GM19328 (cell line): ENCODE data around the gene TNFRSF8.
"Not testable (repeated sequence)": the region's sequence is repeated elsewhere in the genome, so short reads cannot be mapped to it uniquely, and the experiment has no call there.

ENCODE experiments used
- ATAC-seq: cut with Tn5 transposase; IDR thresholded peaks from one replicate; pipeline ENCODE4 v1.9.1; 2021; ENCODE audit warnings: mild to moderate bottlenecking, moderate library complexity; ENCODE audit not compliant: unreplicated experiment

Gene TNFRSF8

GRCh38 chr1:12038356-12039163, 24.5 kb upstream of the TNFRSF8 start:
- ATAC-seq = no peak

- ATAC-seq = no peak
Measured at GRCh38 chr1:12039164-12039525, 24.0 kb upstream of the TNFRSF8 start.

- not testable (repeated sequence) for ATAC-seq
Measured at GRCh38 chr1:12039824-12040456, 23.2 kb upstream of the TNFRSF8 start.

DNA sequence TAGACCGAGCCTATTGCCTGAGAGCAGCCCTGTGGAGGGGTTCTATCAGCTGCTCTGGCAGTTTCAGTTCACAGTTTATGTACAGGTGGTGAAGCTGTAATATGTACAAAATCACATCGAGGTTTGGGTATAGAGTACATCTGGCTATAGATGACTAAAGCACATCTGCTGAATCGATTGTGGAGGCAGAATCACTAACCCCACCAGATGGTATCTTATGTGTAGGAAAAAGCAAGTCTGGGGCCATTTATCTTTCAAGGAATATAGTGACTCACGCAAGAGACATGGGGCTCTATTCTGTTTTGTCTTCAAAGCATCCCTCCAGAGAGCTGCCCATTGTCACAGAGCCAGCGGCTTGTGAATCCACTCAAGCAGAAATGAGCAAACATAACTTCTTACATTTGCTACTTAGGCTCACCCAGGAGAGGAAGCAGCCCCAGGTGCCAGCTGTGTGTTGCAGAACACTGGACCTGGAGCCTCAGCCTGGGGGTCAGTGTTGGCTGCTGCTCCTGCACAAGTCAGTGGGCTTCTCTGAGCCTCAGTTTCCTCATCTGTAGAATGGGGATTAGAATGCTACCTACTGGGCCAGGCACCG, 22.5 kb upstream of the TNFRSF8 start:
- ATAC-seq = no peak

GRCh38 chr1:12044187-12044877, 18.8 kb upstream of the TNFRSF8 start:
- ATAC-seq = not testable (repeated sequence)

- ATAC-seq = no peak
Measured at GRCh38 chr1:12046749-12047119, 16.4 kb upstream of the TNFRSF8 start.

DNA sequence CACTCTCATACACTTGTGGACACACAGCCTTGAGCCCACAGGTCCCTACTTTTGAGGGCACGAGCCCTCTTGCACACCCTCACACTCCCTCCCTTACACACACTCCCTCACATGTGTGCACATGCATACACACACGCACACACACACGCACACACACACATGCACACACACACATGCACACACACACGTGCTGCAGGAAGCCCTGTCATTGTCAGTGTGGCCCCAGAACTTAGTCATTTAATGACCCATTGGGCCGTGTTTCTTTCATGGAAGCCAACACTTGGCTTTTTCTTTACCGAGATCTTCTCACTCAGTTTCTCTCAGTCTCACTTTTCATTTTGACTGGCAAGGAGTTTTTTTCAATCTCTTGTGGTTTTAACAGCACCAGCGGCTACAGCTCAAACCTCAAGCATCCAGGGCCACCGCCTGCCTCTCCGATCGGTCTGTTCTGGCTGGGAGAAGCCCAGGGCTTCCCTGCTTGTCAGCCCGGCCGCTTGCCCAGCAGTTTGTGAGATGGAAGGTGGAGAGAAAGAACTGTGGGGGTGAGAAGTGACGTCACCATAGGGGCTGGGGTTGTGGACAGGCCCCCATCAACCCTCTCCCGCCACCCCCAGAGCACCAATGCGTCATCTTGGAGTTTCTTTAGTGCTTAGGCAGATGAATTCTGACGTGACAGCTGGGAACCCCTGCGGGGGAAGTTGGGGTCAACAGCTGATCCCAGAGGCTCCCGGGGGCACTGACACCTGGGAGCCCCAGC, 15.8 kb upstream of the TNFRSF8 start:
- peak; percentile 49 for ATAC-seq

DNA sequence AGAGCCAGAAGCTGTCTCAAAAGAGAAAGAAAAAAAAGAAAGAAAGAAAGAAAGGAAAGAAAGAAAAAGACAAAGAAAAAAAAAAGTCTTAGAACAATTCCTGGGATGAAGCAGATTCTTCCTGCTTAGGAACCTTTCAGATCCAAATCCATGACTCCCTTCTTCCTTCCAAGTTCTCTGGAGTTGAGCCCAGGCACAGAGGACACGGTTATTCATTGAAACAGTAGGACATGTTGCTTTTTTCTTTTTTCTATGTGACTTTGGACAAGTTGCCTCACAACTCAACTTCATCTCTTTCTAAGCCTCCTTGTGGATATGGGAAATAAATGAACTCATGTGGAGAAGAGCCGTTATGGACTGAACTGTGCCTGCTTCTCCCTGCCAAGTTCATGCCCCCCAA, 14.7 kb upstream of the TNFRSF8 start:
- ATAC-seq = no peak

GRCh38 chr1:12049616-12050015, 13.5 kb upstream of the TNFRSF8 start:
- ATAC-seq = no peak

- no peak for ATAC-seq
Measured at GRCh38 chr1:12051361-12051760, 11.7 kb upstream of the TNFRSF8 start.

DNA sequence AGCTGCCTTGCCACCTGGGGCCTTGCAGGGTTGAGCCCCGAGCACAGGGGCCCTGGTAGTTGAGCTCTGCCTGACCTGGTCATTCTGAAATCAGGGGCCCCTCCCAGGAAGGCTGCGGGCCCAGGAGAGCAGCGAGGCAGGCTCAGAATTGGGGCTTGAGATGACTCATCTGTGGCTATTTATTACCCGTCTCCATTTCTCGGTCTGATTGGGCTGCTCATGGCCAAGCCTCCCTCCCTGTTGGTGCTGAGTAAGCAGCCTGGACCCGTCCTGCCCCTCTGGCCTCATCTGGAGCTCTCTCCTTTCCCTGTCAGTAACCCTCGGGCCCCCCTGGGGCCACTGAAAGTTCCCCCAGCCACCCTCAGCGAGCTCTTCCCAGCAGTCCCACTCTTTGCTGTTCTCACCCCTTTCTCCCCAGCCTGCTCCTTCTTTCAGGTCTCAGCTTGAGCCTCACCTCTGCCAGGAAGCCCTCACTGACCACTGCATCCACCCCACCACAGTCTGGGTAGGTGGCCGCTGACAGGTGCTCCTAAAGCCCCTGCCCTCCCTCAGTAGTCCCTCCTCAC, 11.0 kb upstream of the TNFRSF8 start:
- peak; percentile 68 for ATAC-seq

DNA sequence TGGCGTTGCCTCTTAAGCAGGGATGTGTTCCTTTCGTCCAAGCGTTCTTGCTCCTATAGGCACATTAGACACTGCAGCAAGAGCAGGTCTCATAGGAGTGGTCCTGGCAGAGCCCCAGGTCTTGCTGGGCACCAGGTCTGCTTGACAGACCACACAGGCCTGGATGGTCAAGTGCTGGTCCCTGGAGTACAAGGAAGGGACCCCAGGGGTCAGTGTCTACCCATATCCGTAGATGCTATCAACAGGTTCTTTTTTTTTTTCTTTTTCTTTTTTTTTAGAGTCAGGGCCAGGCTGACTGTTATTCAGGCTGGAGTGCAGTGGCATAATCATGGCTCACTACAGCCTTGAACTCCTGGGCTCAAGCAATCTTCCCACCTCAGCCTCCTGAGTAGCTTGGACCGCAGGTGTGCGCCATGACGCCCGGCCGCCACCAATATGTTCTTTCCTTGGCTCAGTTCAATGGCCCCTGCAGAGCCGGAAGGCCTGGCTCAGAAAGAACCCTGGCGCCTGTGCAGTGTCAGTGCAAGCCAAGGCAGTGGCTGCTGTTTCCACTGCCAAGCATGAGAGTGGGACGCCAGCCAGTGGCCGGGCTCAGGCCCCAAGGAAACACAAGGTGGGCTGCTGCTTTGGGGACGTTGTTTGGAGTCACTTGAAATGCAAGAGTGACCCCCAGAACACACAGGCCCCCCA, 10.0 kb upstream of the TNFRSF8 start:
- no peak for ATAC-seq

- ATAC-seq = no peak
Measured at GRCh38 chr1:12053752-12054548, 9.2 kb upstream of the TNFRSF8 start.

- ATAC-seq = no peak
Measured at GRCh38 chr1:12055259-12055658, 7.8 kb upstream of the TNFRSF8 start.

DNA sequence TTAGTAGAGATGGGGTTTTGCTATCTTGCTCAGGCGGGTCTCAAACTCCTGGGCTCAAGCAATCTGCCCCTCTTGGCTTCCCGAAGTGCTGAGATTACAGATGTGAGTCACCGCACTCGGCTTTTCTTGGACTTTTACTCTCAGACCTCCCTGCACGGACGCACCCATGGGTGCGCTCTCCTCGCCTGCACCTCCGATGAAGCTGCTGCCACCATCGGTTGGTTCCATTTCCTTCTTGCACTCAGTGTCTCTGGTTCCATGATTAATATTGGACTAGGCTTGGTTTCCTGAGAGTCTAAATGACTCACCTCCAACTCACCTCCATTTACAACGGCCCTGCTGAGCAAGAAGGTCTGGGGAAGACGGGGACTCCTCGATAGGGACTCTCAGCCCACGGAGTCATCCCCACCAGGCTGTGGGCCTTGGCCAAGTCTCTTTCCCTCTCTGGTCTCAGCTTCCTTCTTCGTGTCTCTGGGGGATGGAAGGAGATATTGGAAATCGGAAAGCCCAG, 6.7 kb upstream of the TNFRSF8 start:
- ATAC-seq = no peak

DNA sequence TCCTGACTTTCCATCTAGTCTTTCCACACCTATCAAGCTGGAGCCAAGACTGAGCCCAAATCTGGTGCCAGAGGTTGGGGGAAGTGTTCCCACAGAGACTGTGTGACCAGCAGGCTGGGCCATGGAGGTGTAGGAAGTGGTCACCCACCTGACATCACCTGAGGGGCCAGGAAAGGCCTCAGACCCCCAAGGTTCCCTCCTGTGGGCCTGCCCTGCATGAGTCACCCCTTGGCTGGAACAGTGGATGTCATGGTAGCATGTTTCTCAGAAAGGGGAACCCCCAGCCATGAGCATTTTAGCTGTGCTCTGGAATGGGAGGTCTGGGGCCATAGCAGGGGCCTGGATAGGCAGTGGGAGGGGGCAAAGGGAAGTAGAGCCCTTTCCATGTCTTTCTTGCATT, 5.7 kb upstream of the TNFRSF8 start:
- no peak for ATAC-seq

DNA sequence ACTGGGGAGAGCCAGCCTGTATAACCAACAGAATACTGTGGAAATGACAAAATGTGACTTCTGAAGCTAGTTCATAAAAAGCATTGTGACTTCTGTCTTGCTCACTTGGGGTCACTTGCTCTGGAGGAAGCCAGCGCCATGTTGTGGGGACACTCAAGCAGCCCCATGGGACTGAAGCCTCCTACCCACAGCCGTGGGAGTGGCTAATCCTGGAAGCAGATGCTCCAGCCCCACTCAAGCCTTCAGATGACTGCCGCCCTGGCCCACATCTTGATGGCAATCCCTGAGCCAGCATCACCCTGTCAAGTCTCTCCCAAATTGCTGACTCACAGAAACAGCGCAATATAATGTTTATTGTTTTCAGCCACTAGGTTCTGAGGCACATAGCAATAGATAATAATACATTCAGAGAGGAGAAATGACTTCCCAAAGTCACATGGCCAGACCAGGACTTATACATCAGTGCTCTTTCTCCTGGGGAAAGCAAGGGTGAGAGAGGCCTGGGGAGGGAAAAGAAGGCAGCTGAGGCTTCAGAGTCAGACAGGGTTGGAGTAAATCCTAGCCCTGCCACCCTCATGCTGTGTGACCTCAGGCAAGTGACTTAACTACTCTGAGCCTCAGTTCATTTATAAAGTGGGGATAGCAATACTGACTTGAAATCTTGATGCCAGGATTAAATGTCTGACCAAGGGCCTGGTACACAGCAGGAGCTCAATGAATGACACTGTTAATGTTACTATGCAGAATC, 5.0 kb upstream of the TNFRSF8 start:
- ATAC-seq = no peak

DNA sequence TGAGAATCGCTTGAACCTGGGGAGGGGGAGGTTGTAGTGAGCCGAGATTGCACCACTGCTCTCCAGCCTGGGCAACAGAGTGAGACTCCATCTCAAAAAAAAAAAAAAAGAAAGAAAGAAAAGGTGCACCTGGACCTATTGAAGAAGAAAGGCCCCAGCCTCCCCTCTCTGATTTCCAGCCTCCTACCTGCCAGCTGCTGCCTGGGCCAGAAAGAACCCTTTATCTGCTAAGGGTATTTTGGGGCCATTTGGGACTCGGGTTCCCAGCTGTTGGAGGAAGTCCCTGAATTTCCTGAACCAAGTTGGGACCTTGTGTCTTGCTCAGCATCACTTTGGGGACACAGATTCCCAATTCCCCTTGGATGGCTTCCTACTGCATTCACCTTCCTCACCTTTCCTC, 3.9 kb upstream of the TNFRSF8 start:
- no peak for ATAC-seq
